ENCODE measurements around the gene DLG1. TPM values are rescaled to one million over a fixed set of nuclear protein-coding genes. Genes with fewer than 3 reads are reported as not detected.

DLG1 gene
- total and polyA plus RNA-seq, 2 of the 4 experiments (the other 2 are of a cell fraction) = 21.2 to 57.7 TPM

DNA sequence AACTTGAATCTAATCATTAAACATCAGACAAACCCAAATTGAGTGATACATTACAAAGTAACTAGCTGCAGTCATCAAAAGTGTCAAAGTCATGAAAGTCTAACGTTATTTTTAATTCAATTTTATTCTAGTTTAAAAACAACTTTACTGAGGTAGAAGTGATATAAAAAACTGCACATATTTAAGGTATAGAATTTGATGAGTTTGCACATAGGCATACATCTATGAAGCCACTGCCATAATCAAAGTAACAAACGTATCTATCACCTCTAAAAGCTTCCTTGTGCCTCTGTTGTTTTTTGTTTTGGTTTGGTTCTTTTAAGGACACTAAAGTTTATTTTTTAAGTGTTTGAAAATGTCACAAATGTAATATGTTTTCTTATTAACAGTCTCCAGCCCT, 130.9 kb downstream of the DLG1 start:
- Histone ChIP-seq H4K8ac (ENCODE audit: low read depth in 2 of 2, low read length in 2 of 2) (no peak overlapping the region), H4K20me1 (ENCODE audit: insufficient read depth, low read length) (peaks cover 9% of the 10 kb centered on the region; the same call in 1 of the 2 replicates), H3K4me3 (ENCODE audit: insufficient read depth, low read depth, low read length) (no peak overlapping the region), H3K4me2 (ENCODE audit: low read depth, low read length) (no peak overlapping the region), H3K9ac (ENCODE audit: low read depth, low read length) (no peak overlapping the region), H2BK5ac (ENCODE audit: low read depth, low read length, poor library complexity, severe bottlenecking) (no peak overlapping the region), H3K23ac (ENCODE audit: low read depth, low read length) (no peak overlapping the region), H3K18ac (ENCODE audit: low read depth, low read length) (no peak overlapping the region), H3K4me1 (ENCODE audit: control insufficient read depth, insufficient read depth, low read length) (peaks cover 2% of the 10 kb centered on the region; the same call in 1 of the 2 replicates), H2AK5ac (ENCODE audit: low read depth, low read length) (no peak overlapping the region), H3K36me3 (ENCODE audit: control insufficient read depth, insufficient read depth, low read length) (peaks cover 2% of the 10 kb centered on the region; the same call in 1 of the 2 replicates), H2AFZ (replicated peaks; ENCODE audit: low read length, poor library complexity) (no peak overlapping the region), H2AK9ac (replicated peaks; ENCODE audit: low read depth, low read length, poor library complexity) (no peak overlapping the region), H3K4ac (ENCODE audit: low read depth, low read length) (no peak overlapping the region), H4K5ac (ENCODE audit: low read depth, low read length) (no peak overlapping the region), H2BK120ac (ENCODE audit: low read depth, low read length) (no peak overlapping the region), H3K14ac (replicated peaks; ENCODE audit: low read depth, low read length) (no peak overlapping the region), H3K79me1 (ENCODE audit: low read depth in 1 of 2, low read length in 2 of 2) (peaks cover 23 to 35% of the 10 kb centered on the region in 2 experiments), H3K56ac (ENCODE audit: extremely low read depth, insufficient read depth, low read length) (no peak overlapping the region), H3K27ac (ENCODE audit: insufficient read depth, low read length) (no peak overlapping the region), H3K27me3 (ENCODE audit: control insufficient read depth, insufficient read depth, low read length) (no peaks in the 10 kb centered on the region), H3K9me3 (ENCODE audit: control insufficient read depth, insufficient read depth, low read length) (no peaks in the 10 kb centered on the region), H2BK20ac (ENCODE audit: low read depth, low read length) (no peak overlapping the region), H2BK15ac (ENCODE audit: low read depth, low read length) (no peak overlapping the region), H4K91ac (ENCODE audit: insufficient read depth, low read depth, low read length) (no peak overlapping the region), H3K9me1 (ENCODE audit: insufficient read depth, low read length) (peaks cover 6% of the 10 kb centered on the region; the same call in 1 of the 2 replicates)
- in situ Hi-C loops (cut with MboI; ENCODE audit: low sequenced_read_pairs) = no loop called here
- intact Hi-C loops (cut with micrococcal nuclease) = no loop called here
- TF ChIP-seq SMC3 (IDR thresholded peaks at IDR 0.05; ENCODE audit: low read depth, low read length) = no peak
- 0 out of 2 replicates have a peak, but pooled peaks have one; percentile 6 for TF ChIP-seq MAFK (IDR thresholded peaks at IDR 0.05; ENCODE audit: low read depth, low read length)
- no peak for TF ChIP-seq MAZ (IDR thresholded peaks at IDR 0.05; ENCODE audit: borderline replicate concordance, low read depth, low read length)
- TF ChIP-seq, protein P1, sequence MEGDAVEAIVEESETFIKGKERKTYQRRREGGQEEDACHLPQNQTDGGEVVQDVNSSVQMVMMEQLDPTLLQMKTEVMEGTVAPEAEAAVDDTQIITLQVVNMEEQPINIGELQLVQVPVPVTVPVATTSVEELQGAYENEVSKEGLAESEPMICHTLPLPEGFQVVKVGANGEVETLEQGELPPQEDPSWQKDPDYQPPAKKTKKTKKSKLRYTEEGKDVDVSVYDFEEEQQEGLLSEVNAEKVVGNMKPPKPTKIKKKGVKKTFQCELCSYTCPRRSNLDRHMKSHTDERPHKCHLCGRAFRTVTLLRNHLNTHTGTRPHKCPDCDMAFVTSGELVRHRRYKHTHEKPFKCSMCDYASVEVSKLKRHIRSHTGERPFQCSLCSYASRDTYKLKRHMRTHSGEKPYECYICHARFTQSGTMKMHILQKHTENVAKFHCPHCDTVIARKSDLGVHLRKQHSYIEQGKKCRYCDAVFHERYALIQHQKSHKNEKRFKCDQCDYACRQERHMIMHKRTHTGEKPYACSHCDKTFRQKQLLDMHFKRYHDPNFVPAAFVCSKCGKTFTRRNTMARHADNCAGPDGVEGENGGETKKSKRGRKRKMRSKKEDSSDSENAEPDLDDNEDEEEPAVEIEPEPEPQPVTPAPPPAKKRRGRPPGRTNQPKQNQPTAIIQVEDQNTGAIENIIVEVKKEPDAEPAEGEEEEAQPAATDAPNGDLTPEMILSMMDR (conservative IDR thresholded peaks at IDR 0.05; ENCODE audit: low read depth, low read length) = no peak
- no peak for ATAC-seq (ENCODE audit: low read depth)
- dilution Hi-C loops (cut with HindIII; ENCODE audit: low sequenced_read_pairs, unreplicated experiment) = no loop called here
- WGBS, 2 experiments (ENCODE audit: extremely low coverage in 2 of 2, insufficient read length in 1 of 2) = no CpG with 5 or more reads among the region's 2 CpGs
- DNase-seq = no peak
- ChIA-PET POLR2A (ENCODE audit: unreplicated experiment) (no interaction called here), CTCF (no interaction called here)
- no TSS peak for BruUV-seq (replicated peaks)

All from IMR-90 (cell line).